Gastroesophageal sphincter (tissue), 4 donors: ENCODE measurements around the gene PRKG2. TPM values are rescaled to one million over a fixed set of nuclear protein-coding genes. Genes with fewer than 3 reads are reported as not detected.

Experiments used
- ATAC-seq: fragments of 150-250 bp; one replicate; pipeline ENCODE4 v1.9.1; 2016; ENCODE audit warnings: mild to moderate bottlenecking, moderate library complexity
- H3K27ac ChIP-seq, 4 donors: fragments of 200-600 bp; sonication (generic) in 3 of 4; 1 replicate in 3 of 4; 2 replicates in 1 of 4; pipeline ENCODE4 v1.5.1; 2016 to 2019
- H3K27me3 ChIP-seq: fragments of 200-600 bp; sonication (generic); one replicate; pipeline ENCODE4 v1.5.1; 2019
- H3K36me3 ChIP-seq, 2 donors: fragments of 200-600 bp; sonication (generic); one replicate each; pipeline ENCODE4 v1.5.1; 2019; ENCODE audit warnings: control low read depth in 1 of 2
- H3K4me1 ChIP-seq, 3 donors: fragments of 200-600 bp; sonication (generic); 1 replicate in 2 of 3; 2 replicates in 1 of 3; pipeline ENCODE4 v1.5.1; 2016 to 2019; ENCODE audit warnings: control low read depth in 2 of 3
- H3K4me3 ChIP-seq, 2 donors: fragments of 200-600 bp; sonication (generic); one replicate each; pipeline ENCODE4 v1.5.1; 2019; ENCODE audit warnings: mild to moderate bottlenecking in 1 of 2, moderate library complexity in 1 of 2
- H3K9me3 ChIP-seq, 3 donors: fragments of 200-600 bp; sonication (generic); one replicate each; pipeline ENCODE4 v1.5.1; 2017 to 2019; ENCODE audit warnings: control low read depth in 2 of 3
- EP300 ChIP-seq: sonication (generic); formaldehyde crosslinking; IDR thresholded peaks from one replicate; pipeline ENCODE4 v1.6.1; 2017; ENCODE audit warnings: antibody characterized with exemption, mild to moderate bottlenecking
- POLR2A ChIP-seq, 2 donors: fragments of 450-650 bp; IDR thresholded peaks; one replicate each; pipeline ENCODE4 v1.6.1; 2017; ENCODE audit warnings: antibody characterized with exemption in 2 of 2, mild to moderate bottlenecking in 2 of 2, moderate library complexity in 1 of 2
- POLR2AphosphoS5 ChIP-seq: sonication (generic); formaldehyde crosslinking; IDR thresholded peaks from one replicate; pipeline ENCODE4 v1.6.1; 2017; ENCODE audit warnings: antibody characterized with exemption
- WGBS, 2 donors: methylation state at CpG; one replicate each; pipeline ENCODE4 v1.1.5; 2018; ENCODE audit warnings: low coverage in 1 of 2; 5-methylcytosine and 5-hydroxymethylcytosine counted together
- total RNA-seq, 4 donors: library from RNA; depleted of rRNA; stranded (reverse); fragments of >200 nt; gene quantifications; one replicate each; pipeline ENCODE4 v1.1.0, GENCODE V29; 2016
- TF ChIP-seq, protein P1 (sequence below), 4 experiments: fragments of 200-600 bp in 2 of 4; fragments of 450-650 bp in 2 of 4; sonication (generic) in 1 of 4; IDR thresholded peaks; one replicate each; pipeline ENCODE4 v1.5.1; 2017 to 2019; ENCODE audit warnings: antibody characterized with exemption in 4 of 4, mild to moderate bottlenecking in 2 of 4, moderate library complexity in 2 of 4

The PRKG2 gene
- total RNA-seq, 4 donors from 2014 or later: 3.9 to 24.9 (median 13.6) TPM

DNA sequence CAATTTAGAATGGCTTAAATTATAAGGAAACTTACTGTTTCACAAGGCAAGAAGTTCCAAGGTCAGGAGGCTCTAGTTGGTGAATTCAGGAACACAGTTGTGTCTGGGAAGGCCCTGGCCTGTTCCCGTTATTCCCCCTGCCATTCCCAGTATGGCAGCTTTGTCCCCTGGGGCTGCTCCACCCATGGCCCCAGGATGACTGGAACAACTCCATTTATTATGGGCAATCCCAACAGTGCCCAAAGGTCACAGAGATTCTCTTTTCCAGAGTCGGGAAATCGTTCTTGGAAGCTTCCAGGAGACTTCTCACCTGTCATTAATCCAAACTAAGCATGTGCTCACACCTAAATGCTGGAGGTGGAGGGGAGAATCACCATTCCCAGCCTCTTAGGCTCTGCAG, 2.8 kb upstream of the PRKG2 start:
- TF ChIP-seq, protein P1, sequence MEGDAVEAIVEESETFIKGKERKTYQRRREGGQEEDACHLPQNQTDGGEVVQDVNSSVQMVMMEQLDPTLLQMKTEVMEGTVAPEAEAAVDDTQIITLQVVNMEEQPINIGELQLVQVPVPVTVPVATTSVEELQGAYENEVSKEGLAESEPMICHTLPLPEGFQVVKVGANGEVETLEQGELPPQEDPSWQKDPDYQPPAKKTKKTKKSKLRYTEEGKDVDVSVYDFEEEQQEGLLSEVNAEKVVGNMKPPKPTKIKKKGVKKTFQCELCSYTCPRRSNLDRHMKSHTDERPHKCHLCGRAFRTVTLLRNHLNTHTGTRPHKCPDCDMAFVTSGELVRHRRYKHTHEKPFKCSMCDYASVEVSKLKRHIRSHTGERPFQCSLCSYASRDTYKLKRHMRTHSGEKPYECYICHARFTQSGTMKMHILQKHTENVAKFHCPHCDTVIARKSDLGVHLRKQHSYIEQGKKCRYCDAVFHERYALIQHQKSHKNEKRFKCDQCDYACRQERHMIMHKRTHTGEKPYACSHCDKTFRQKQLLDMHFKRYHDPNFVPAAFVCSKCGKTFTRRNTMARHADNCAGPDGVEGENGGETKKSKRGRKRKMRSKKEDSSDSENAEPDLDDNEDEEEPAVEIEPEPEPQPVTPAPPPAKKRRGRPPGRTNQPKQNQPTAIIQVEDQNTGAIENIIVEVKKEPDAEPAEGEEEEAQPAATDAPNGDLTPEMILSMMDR (IDR thresholded peaks at IDR 0.05): no peak
- H3K27ac ChIP-seq: no peak overlapping the region
- H3K36me3 ChIP-seq: no peaks in the 10 kb centered on the region
- ATAC-seq: no peak
- peaks cover 0 to 23% (median under 1%) of the 10 kb centered on the region in 3 donors for H3K4me1 ChIP-seq
- H3K4me3 ChIP-seq: no peak overlapping the region
- peaks cover 5% of the 10 kb centered on the region for H3K27me3 ChIP-seq
- WGBS, 2 donors: 77 to 90% methylated on average over 3 of the region's 3 CpGs
- H3K9me3 ChIP-seq: no peaks in the 10 kb centered on the region

DNA sequence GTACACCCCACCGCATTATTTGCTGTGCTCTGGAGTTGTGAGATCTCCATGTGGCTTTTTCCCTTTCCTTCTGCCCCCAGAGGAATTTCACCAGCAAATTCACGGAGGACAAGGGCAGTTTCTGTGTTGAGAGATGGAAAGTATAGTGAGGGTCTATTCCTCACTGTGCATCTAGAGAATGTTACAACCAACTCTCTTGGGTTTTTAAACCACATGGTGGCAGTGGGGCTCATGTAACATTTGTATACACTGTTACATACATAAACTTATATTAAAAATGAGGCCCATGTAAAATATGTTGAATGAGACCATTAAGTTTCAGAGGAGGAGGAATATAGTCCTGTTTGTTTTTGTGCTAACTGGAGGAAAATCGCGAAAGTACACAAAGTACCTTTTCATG, 909 bp upstream of the PRKG2 start:
- Histone ChIP-seq H3K36me3 (no peaks in the 10 kb centered on the region), H3K27me3 (peaks cover 5% of the 10 kb centered on the region), H3K4me3 (peak overlapping the region; percentile 76), H3K27ac (peak overlapping the region; percentile 68 to 91 (median 88)), H3K4me1 (peaks cover 0 to 34% (median 4%) of the 10 kb centered on the region in 3 donors), H3K9me3 (no peaks in the 10 kb centered on the region)
- TF ChIP-seq, protein P1 (IDR thresholded peaks at IDR 0.05): no peak
- TF ChIP-seq EP300: no peak
- no peak for TF ChIP-seq POLR2AphosphoS5
- no peak for TF ChIP-seq POLR2A (IDR thresholded peaks at IDR 0.05)
- WGBS, 2 donors: 56 to 76% methylated on average over 3 to 4 of the region's 4 CpGs
- no peak for ATAC-seq

DNA sequence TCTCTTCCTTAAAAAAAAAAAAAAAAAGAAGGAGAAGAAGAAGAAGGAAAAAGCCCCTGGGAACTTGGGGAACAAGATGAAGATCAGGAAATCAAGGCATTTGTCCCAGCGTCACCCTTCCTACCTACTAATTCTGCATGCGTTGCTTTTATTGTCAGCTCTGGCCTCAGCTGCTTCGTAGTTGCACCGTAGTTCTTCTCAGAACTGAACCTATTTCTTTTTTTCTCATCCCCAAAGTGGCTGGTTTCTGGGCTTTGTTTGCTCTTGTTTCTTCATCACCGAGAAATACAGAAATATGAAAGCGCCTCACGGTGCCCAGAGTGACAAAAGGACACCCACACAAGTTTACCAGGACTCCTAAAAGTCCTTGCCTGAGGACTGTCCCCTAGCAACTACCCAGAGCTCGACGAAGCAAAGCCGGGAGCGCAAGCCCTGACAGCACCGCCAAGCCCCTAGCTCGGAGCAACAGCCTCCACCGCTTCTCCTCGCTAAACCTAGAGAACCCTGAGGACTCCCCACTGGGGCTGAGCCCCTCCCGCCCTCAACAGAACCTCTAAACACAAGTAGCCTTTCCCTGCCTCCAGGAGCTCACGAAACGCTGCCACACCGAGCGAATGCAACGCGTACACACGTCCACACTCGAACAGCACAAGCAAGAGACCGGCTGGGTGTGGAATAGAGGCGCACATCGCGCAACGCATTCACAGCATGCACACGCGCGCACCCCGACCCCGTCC, 710 bp downstream of the PRKG2 start:
- no peaks in the 10 kb centered on the region for H3K36me3 ChIP-seq
- TF ChIP-seq POLR2AphosphoS5 (no peak), EP300 (no peak), POLR2A (IDR thresholded peaks at IDR 0.05) (no peak)
- TF ChIP-seq, protein P1 (IDR thresholded peaks at IDR 0.05): no peak
- peak; percentile 42 for ATAC-seq
- peak overlapping the region; percentile 68 to 91 (median 88) for H3K27ac ChIP-seq
- peaks cover 5% of the 10 kb centered on the region for H3K27me3 ChIP-seq
- no peaks in the 10 kb centered on the region for H3K9me3 ChIP-seq
- peak overlapping the region; percentile 76 for H3K4me3 ChIP-seq
- 19 to 22% methylated on average over 4 to 6 of the region's 34 CpGs for WGBS, 2 donors
- peaks cover 0 to 34% (median 4%) of the 10 kb centered on the region in 3 donors for H3K4me1 ChIP-seq

DNA sequence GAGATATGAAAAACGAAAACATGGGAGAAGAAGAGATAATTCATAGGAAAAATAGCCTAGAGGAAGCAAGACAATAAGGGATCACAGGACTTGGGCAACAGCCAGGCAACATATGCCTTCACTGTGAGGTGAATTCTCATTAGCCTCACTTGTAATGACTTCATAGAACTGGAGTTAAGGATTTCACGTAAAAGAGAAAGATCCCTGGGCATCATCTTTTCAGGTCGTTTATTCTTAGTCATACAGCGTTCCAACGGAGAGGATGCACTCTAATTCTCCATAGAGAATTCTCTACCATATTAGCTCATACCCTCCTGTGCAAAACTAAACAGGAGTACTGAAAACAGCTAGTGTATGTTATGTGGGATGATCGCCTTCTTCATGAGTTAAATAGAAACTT, 1.4 kb downstream of the PRKG2 start:
- Histone ChIP-seq H3K27ac (peak overlapping the region; percentile 68 to 91 (median 88)), H3K27me3 (peaks cover 5% of the 10 kb centered on the region), H3K36me3 (no peaks in the 10 kb centered on the region), H3K4me3 (peak overlapping the region; percentile 76), H3K4me1 (peaks cover 0 to 34% (median 4%) of the 10 kb centered on the region in 3 donors), H3K9me3 (no peaks in the 10 kb centered on the region)
- no peak for ATAC-seq
- TF ChIP-seq POLR2A (IDR thresholded peaks at IDR 0.05) (no peak), EP300 (no peak), POLR2AphosphoS5 (no peak)
- TF ChIP-seq, protein P1 (IDR thresholded peaks at IDR 0.05): no peak
- 29 to 31% methylated on average over 6 of the region's 6 CpGs for WGBS, 2 donors

DNA sequence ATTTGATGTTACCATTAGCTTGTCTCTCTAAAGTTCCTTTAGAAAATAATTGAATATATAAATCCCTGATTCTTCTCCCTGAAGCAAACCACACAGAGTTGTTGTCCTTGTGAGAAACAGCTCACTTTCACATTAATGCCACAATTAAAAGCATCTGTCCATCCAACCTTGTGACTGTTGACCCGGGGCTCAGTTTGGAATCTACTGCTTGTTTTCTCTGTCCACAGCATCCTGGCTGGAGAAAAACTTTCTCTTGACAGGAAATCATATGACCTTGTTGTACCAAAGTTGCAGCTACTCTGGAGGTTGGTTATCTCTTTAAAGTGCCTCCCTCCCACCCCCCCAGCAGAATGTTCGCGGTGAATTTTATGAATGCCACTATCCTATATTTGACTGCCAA, 3.1 kb downstream of the PRKG2 start:
- Histone ChIP-seq H3K9me3 (no peaks in the 10 kb centered on the region), H3K36me3 (no peaks in the 10 kb centered on the region), H3K27ac (peak overlapping the region in 3 of 4 donors; percentile 17 to 91 (median 90)), H3K27me3 (peaks cover 5% of the 10 kb centered on the region), H3K4me1 (peaks cover 0 to 34% (median 4%) of the 10 kb centered on the region in 3 donors), H3K4me3 (no peak overlapping the region)
- no peak for TF ChIP-seq EP300
- no peak for ATAC-seq
- 83% methylated on average over 1 of the region's 3 CpGs; no CpG with 5 or more reads in 1 of the 2 donors for WGBS, 2 donors
